WTC11 (cell line): ENCODE measurements around the gene LTV1.
"Not testable (repeated sequence)": the region's sequence is repeated elsewhere in the genome, so short reads cannot be mapped to it uniquely, and the experiment has no call there.

Experiments
- AFF4 ChIP-seq: sonication (generic); formaldehyde crosslinking; IDR thresholded peaks from 2 replicates; pipeline ENCODE4 v1.8.1; 2023; ENCODE audit warnings: mild to moderate bottlenecking, missing genetic modification reagents, borderline replicate concordance
- IRF1 ChIP-seq: sonication (generic); formaldehyde crosslinking; IDR thresholded peaks from 2 replicates; pipeline ENCODE4 v1.8.0; 2023; ENCODE audit warnings: missing genetic modification reagents

- not testable (repeated sequence) for TF ChIP-seq IRF1; AFF4 (CRISPR knock-in tag)
Observed at GRCh38 chr6:143874503-143874902, 31.4 kb downstream of the LTV1 start.
